K562 (cell line): ENCODE data around the gene CRLF3. TPM values are rescaled to one million over a fixed set of nuclear protein-coding genes. Genes with fewer than 3 reads are reported as not detected.

Source experiments
- ARNT ChIP-seq, 2 experiments: fragments of 450-650 bp; IDR thresholded peaks; 2 replicates each; pipeline ENCODE4 v1.6.1; 2016; ENCODE audit warnings: mild to moderate bottlenecking in 1 of 2
- CREB5 ChIP-seq: fragments of 250-450 bp; sonication (Bioruptor Pico); IDR thresholded peaks from 2 replicates; pipeline ENCODE4 v1.5.0; 2020; ENCODE audit warnings: mild to moderate bottlenecking
- CTCFL ChIP-seq: IDR thresholded peaks from 2 replicates; pipeline ENCODE4 v1.6.1; 2011; ENCODE audit warnings: borderline replicate concordance, low read depth, mild to moderate bottlenecking, moderate library complexity, low read length; ENCODE audit not compliant: insufficient read depth, poor library complexity, severe bottlenecking
- E2F6 ChIP-seq, 2 experiments: IDR thresholded peaks; 2 replicates each; pipeline ENCODE4 v1.6.1; 2011; ENCODE audit warnings: borderline replicate concordance in 1 of 2, control low read depth in 1 of 2, low read depth in 1 of 2, low read length in 1 of 2, mild to moderate bottlenecking in 1 of 2, mixed read lengths in 1 of 2, moderate library complexity in 1 of 2; ENCODE audit not compliant: insufficient read depth in 1 of 2, insufficient read length in 1 of 2, poor library complexity in 1 of 2, severe bottlenecking in 1 of 2; ENCODE audit errors: extremely low read depth in 1 of 2
- ELF4 ChIP-seq: fragments of 450-650 bp; formaldehyde crosslinking; IDR thresholded peaks from 2 replicates; pipeline ENCODE4 v1.4.0; 2022; ENCODE audit warnings: missing genetic modification characterization
- FOXM1 ChIP-seq, 2 experiments: fragments of 450-650 bp in 1 of 2; sonication (generic) in 1 of 2; formaldehyde crosslinking in 1 of 2; IDR thresholded peaks; 2 replicates each; pipeline versions ENCODE4 v1.6.1 to v1.9.0; 2017 to 2022; ENCODE audit warnings: low read depth in 2 of 2, mild to moderate bottlenecking in 2 of 2, missing genetic modification reagents in 1 of 2, moderate library complexity in 1 of 2
- HNRNPL ChIP-seq: fragments of 200-400 bp; formaldehyde crosslinking; IDR thresholded peaks from 2 replicates; pipeline ENCODE4 v1.6.1; 2017; ENCODE audit warnings: low read depth, mild to moderate bottlenecking, low read length
- KDM4B ChIP-seq, 2 experiments: fragments of 450-650 bp in 1 of 2; sonication (generic) in 1 of 2; IDR thresholded peaks; 2 replicates each; pipeline ENCODE4 v1.6.1; 2016 to 2017; ENCODE audit warnings: borderline replicate concordance in 2 of 2, antibody characterized with exemption in 1 of 2, low read depth in 1 of 2, mild to moderate bottlenecking in 1 of 2
- MYC ChIP-seq, 2 experiments: fragments of 250-450 bp in 1 of 2; sonication (Bioruptor Pico) in 1 of 2; IDR thresholded peaks; 2 replicates each; pipeline versions ENCODE4 v1.5.1 to v1.6.1; 2012 to 2021; ENCODE audit warnings: low read depth in 2 of 2, borderline replicate concordance in 1 of 2, improper control_type of control experiment in 1 of 2, low read length in 1 of 2, mild to moderate bottlenecking in 1 of 2, moderate library complexity in 1 of 2
- NFYB ChIP-seq: IDR thresholded peaks from 2 replicates; pipeline ENCODE4 v1.6.1; 2011; ENCODE audit warnings: mild to moderate bottlenecking, moderate library complexity; ENCODE audit not compliant: insufficient read length; ENCODE audit errors: extremely low read depth
- POLR2AphosphoS2 ChIP-seq: IDR thresholded peaks from 2 replicates; pipeline ENCODE4 v1.6.1; 2012; ENCODE audit warnings: low read length, improper control_type of control experiment
- POLR2G ChIP-seq: fragments of 200-400 bp; formaldehyde crosslinking; IDR thresholded peaks from 2 replicates; pipeline ENCODE4 v1.6.1; 2017; ENCODE audit warnings: low read depth, mild to moderate bottlenecking, antibody characterized with exemption, low read length, moderate library complexity
- RBM34 ChIP-seq: fragments of 200-400 bp; formaldehyde crosslinking; IDR thresholded peaks from 2 replicates; pipeline ENCODE4 v1.6.1; 2018; ENCODE audit warnings: low read length, borderline replicate concordance; ENCODE audit not compliant: insufficient read depth
- SMARCE1 ChIP-seq: fragments of 450-650 bp; IDR thresholded peaks from 2 replicates; pipeline ENCODE4 v1.7.1; 2016; ENCODE audit warnings: mild to moderate bottlenecking
- SMC3 ChIP-seq: conservative IDR thresholded peaks from 2 replicates; pipeline ENCODE4 v1.6.1; 2011; ENCODE audit warnings: low read depth, low read length, improper control_type of control experiment; ENCODE audit not compliant: insufficient read depth
- TFAP4 ChIP-seq: sonication (generic); formaldehyde crosslinking; IDR thresholded peaks from 2 replicates; pipeline ENCODE4 v1.8.0; 2022; ENCODE audit warnings: missing genetic modification reagents, mild to moderate bottlenecking, moderate library complexity, borderline replicate concordance
- ZBED1 ChIP-seq: IDR thresholded peaks from 2 replicates; pipeline ENCODE4 v1.6.1; 2014
- ZNF217 ChIP-seq: sonication (generic); formaldehyde crosslinking; IDR thresholded peaks from 2 replicates; pipeline ENCODE4 v1.8.0; 2022; ENCODE audit warnings: mild to moderate bottlenecking, missing genetic modification reagents
- ZNF24 ChIP-seq: fragments of 450-650 bp; IDR thresholded peaks from 2 replicates; pipeline ENCODE4 v1.6.1; 2016
- ZNF384 ChIP-seq: IDR thresholded peaks from 2 replicates; pipeline ENCODE4 v1.6.1; 2012; ENCODE audit warnings: low read depth, low read length, improper control_type of control experiment
- polyA plus RNA-seq, 8 experiments: library from polyadenylated mRNA; depleted of rRNA in 4 of 8; stranded (reverse) in 5 of 8; unstranded in 3 of 8; fragments of >200 nt; fragmentation: Nextera tagmentation in 2 of 8; fragmentation: Illumina TruSeq in 1 of 8; extraction: Ambion mirVana in 2 of 8; extraction: Trizol in 1 of 8; gene quantifications; 2 replicates each; pipeline versions ENCODE4 v1.2.1 to v1.2.3, GENCODE V29; 2011 to 2014; ENCODE audit warnings: inconsistent platforms in 1 of 8, missing spikeins in 1 of 8
- total RNA-seq, 7 experiments: library from RNA; depleted of rRNA in 6 of 7; stranded (reverse); fragments of >200 nt in 6 of 7; fragmentation: Illumina TruSeq in 2 of 7; extraction: Trizol in 2 of 7; gene quantifications; 2 replicates each; pipeline versions ENCODE4 v1.2.1 to v1.2.3, GENCODE V29; 2011 to 2021; ENCODE audit warnings: low replicate concordance in 1 of 7

CRLF3 gene
- total and polyA plus RNA-seq, 9 of the 15 experiments (the other 6 are each of a cell fraction or from before 2014, with no cell fraction given): 13.2 to 55.9 (median 29.8) TPM

GRCh38 chr17:30824356-30825145, at the start of gene CRLF3 (continued):
- TF ChIP-seq E2F6 (IDR thresholded peaks at IDR 0.05; ENCODE audit: borderline replicate concordance in 1 of 2, extremely low read depth in 1 of 2, insufficient read depth in 1 of 2, insufficient read length in 1 of 2, low read depth in 1 of 2, low read length in 1 of 2, poor library complexity in 1 of 2, severe bottlenecking in 1 of 2) (peak; percentile 73 to 84), ARNT (IDR thresholded peaks at IDR 0.05) (no peak; a peak in 1 of 4 replicates), TFAP4 (CRISPR knock-in tag) (peak; percentile 37; the same call in 1 of the 2 replicates), ZNF384 (peak; percentile 38; the same call in 1 of the 2 replicates), POLR2G (peak; percentile 96), POLR2AphosphoS2 (no peak), ELF4 (0 out of 2 replicates have a peak, but pooled peaks have one; percentile 10), FOXM1 (IDR thresholded peaks at IDR 0.05; ENCODE audit: low read depth) (no peak), FOXM1 (CRISPR knock-in tag; IDR thresholded peaks at IDR 0.05; ENCODE audit: low read depth) (no peak), ZNF217 (CRISPR knock-in tag) (no peak), RBM34 (no peak), CTCFL (peak; percentile 99), NFYB (no peak), MYC (IDR thresholded peaks at IDR 0.05; ENCODE audit: low read depth, low read length) (peak; percentile 87), MYC (CRISPR knock-in tag; IDR thresholded peaks at IDR 0.05; ENCODE audit: borderline replicate concordance, low read depth) (no peak), CREB5 (no peak), ZNF24 (peak; percentile 54; the same call in 1 of the 2 replicates), KDM4B (IDR thresholded peaks at IDR 0.05; ENCODE audit: borderline replicate concordance in 2 of 2, low read depth in 1 of 2) (no peak), ZBED1 (no peak), SMC3 (no peak), SMARCE1 (peak; percentile 40; the same call in 1 of the 2 replicates), HNRNPL (peak; percentile 47; the same call in 1 of the 2 replicates)
